ENCODE measurements around the gene SORCS2.

The SORCS2 gene

DNA sequence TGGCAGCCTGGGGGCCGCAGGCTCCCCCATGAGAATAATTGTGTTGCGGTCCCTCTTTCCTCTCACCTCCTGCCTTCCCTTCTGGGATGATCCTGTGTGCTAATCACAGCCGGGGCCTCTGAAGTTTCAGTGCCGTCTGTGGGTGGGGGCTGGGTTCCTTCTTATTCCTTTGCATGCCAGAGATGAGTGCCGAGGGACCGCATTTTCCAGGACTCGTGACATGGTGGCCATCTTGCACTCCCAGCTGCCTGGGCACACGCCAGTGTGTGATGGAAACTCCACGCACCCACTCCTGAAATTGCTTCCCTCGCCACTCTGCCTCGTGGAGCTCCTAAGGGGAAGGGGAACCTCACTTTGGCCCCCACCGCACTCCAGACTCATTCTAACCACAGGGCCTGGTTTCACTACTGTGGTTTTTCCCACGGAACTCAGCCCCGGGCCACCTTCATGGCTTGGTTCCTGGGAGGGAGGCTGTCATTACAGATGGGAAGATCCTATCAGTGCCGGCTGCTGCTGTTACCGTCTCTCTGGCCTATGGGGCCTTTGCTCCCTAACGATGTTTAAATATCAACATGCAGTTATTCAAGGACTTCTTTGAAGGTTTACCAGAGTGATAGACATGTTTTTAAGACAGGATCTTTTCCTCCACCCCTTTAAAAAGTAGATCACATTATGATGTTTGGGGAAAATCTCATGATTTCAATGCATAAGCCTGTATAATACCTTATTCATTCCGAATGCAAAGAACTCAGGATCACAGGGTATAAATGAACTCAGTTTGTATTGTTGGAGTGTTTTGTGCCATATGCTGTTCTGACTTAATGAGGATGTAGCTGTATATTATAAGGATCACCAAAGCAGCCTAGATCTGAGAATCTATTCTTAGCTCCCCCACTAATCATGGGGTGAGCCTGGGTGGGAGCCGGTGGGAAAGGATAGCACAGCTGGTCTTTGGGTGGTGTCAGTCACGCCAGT lies 89.6 kb downstream of the SORCS2 start:
- Histone ChIP-seq H3K18ac (ENCODE audit: low read length) (no peak overlapping the region), H3K79me2 (ENCODE audit: control insufficient read depth, insufficient read depth, low read length, poor library complexity) (no peaks in the 10 kb centered on the region), H3K23ac (ENCODE audit: low read length) (no peak overlapping the region), H4K8ac (ENCODE audit: low read depth, low read length) (no peak overlapping the region), H3K9me3 (ENCODE audit: insufficient read depth, low read depth, low read length) (peaks cover 4% of the 10 kb centered on the region), H4K91ac (ENCODE audit: low read depth, low read length) (no peak overlapping the region), H3K9ac (ENCODE audit: low read length) (no peak overlapping the region), H3K4ac (ENCODE audit: low read depth, low read length) (no peak overlapping the region), H2BK120ac (ENCODE audit: insufficient read depth, low read length, poor library complexity) (no peak overlapping the region), H3K36me3 (ENCODE audit: control insufficient read depth in 1 of 2, insufficient read depth in 2 of 2, low read length in 2 of 2) (no peaks in the 10 kb centered on the region), H3K79me1 (ENCODE audit: low read length) (peaks cover 2% of the 10 kb centered on the region), H4K12ac (ENCODE audit: low read depth, low read length) (no peak overlapping the region), H2AK5ac (ENCODE audit: low read length) (no peak overlapping the region), H2BK12ac (ENCODE audit: low read length) (no peak overlapping the region), H3K27ac (ENCODE audit: low read depth, low read length) (no peak overlapping the region), H3K4me3 (ENCODE audit: low read depth, low read length) (no peak overlapping the region), H3K4me2 (ENCODE audit: low read length) (no peak overlapping the region), H2AFZ (ENCODE audit: insufficient read depth, low read length, poor library complexity) (no peak overlapping the region), H3K4me1 (ENCODE audit: control insufficient read depth in 1 of 2, insufficient read depth in 2 of 2, low read length in 2 of 2) (peaks cover 7 to 9% of the 10 kb centered on the region in 2 experiments), H3K14ac (ENCODE audit: low read length) (no peak overlapping the region), H2BK5ac (ENCODE audit: low read depth, low read length, poor library complexity) (no peak overlapping the region), H3K27me3 (ENCODE audit: insufficient read depth, low read length) (no peaks in the 10 kb centered on the region)
- no peak for DNase-seq
- WGBS (ENCODE audit: extremely low coverage, insufficient coverage, insufficient read length): no CpG with 5 or more reads among the region's 20 CpGs

DNA sequence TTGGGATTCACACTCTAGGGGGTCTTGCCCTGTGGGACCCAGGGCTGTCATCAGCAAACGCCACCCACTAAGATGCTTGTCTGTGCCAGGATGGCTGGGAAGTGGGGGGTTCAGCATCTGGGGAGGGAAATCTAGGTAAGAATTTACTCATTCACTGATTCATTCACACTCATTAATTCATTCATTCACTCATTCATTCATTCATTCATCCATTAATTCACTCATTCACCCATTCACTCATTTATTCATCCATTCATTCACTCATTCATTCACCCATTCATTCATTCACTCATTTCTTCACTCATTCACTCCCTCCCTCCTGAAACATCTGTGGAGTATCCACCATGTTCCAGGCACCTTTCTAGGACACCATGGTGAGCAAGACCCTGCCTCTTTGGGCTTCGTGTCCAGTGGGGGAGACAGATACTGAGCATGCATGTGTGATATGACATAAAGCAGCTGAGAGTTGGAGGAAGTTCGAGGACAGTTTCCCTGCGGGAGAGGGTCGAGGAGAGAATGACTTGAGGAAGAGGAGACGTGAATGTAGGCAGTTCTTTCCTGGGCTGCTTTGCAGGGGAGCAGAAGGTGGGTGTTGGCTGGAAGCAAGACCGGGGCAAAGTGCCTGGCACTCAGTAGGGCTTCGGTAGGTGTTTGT lies 90.6 kb downstream of the SORCS2 start:
- H3K4me2 ChIP-seq (ENCODE audit: low read length): no peak overlapping the region
- no peak overlapping the region for H4K12ac ChIP-seq (ENCODE audit: low read depth, low read length)
- H2AK5ac ChIP-seq (ENCODE audit: low read length): no peak overlapping the region
- no peak overlapping the region for H3K4me3 ChIP-seq (ENCODE audit: low read depth, low read length)
- H3K27me3 ChIP-seq (ENCODE audit: insufficient read depth, low read length): no peaks in the 10 kb centered on the region
- peaks cover 2% of the 10 kb centered on the region for H3K79me1 ChIP-seq (ENCODE audit: low read length)
- no peaks in the 10 kb centered on the region for H3K36me3 ChIP-seq (ENCODE audit: control insufficient read depth in 1 of 2, insufficient read depth in 2 of 2, low read length in 2 of 2)
- H3K79me2 ChIP-seq (ENCODE audit: control insufficient read depth, insufficient read depth, low read length, poor library complexity): no peaks in the 10 kb centered on the region
- no peak overlapping the region for H4K8ac ChIP-seq (ENCODE audit: low read depth, low read length)
- H3K4me1 ChIP-seq (ENCODE audit: control insufficient read depth in 1 of 2, insufficient read depth in 2 of 2, low read length in 2 of 2): peaks cover 7 to 9% of the 10 kb centered on the region in 2 experiments
- no peak overlapping the region for H4K91ac ChIP-seq (ENCODE audit: low read depth, low read length)
- H2BK12ac ChIP-seq (ENCODE audit: low read length): no peak overlapping the region
- no peak overlapping the region for H2BK5ac ChIP-seq (ENCODE audit: low read depth, low read length, poor library complexity)
- H3K4ac ChIP-seq (ENCODE audit: low read depth, low read length): no peak overlapping the region
- H3K27ac ChIP-seq (ENCODE audit: low read depth, low read length): no peak overlapping the region
- peaks cover 4% of the 10 kb centered on the region for H3K9me3 ChIP-seq (ENCODE audit: insufficient read depth, low read depth, low read length)
- H3K9ac ChIP-seq (ENCODE audit: low read length): no peak overlapping the region
- no peak overlapping the region for H3K18ac ChIP-seq (ENCODE audit: low read length)
- WGBS (ENCODE audit: extremely low coverage, insufficient coverage, insufficient read length): no CpG with 5 or more reads among the region's 8 CpGs
- no peak overlapping the region for H3K23ac ChIP-seq (ENCODE audit: low read length)
- H2AFZ ChIP-seq (ENCODE audit: insufficient read depth, low read length, poor library complexity): no peak overlapping the region
- no peak overlapping the region for H2BK120ac ChIP-seq (ENCODE audit: insufficient read depth, low read length, poor library complexity)
- DNase-seq: no peak
- no peak overlapping the region for H3K14ac ChIP-seq (ENCODE audit: low read length)

GRCh38 chr4:7285244-7286094 lies 93.1 kb downstream of the SORCS2 start:
- no peaks in the 10 kb centered on the region for H3K27me3 ChIP-seq (ENCODE audit: insufficient read depth, low read length)
- no peak overlapping the region for H3K9ac ChIP-seq (ENCODE audit: low read length)
- H3K18ac ChIP-seq (ENCODE audit: low read length): no peak overlapping the region
- peaks cover 4% of the 10 kb centered on the region for H3K9me3 ChIP-seq (ENCODE audit: insufficient read depth, low read depth, low read length)
- H3K79me1 ChIP-seq (ENCODE audit: low read length): peaks cover 2% of the 10 kb centered on the region
- H3K4ac ChIP-seq (ENCODE audit: low read depth, low read length): no peak overlapping the region
- no peak overlapping the region for H2AFZ ChIP-seq (ENCODE audit: insufficient read depth, low read length, poor library complexity)
- H3K4me1 ChIP-seq (ENCODE audit: control insufficient read depth in 1 of 2, insufficient read depth in 2 of 2, low read length in 2 of 2): peaks cover 7 to 9% of the 10 kb centered on the region in 2 experiments
- H2BK5ac ChIP-seq (ENCODE audit: low read depth, low read length, poor library complexity): no peak overlapping the region
- no CpG with 5 or more reads among the region's 34 CpGs for WGBS (ENCODE audit: extremely low coverage, insufficient coverage, insufficient read length)
- H4K91ac ChIP-seq (ENCODE audit: low read depth, low read length): no peak overlapping the region
- H4K8ac ChIP-seq (ENCODE audit: low read depth, low read length): no peak overlapping the region
- no peaks in the 10 kb centered on the region for H3K79me2 ChIP-seq (ENCODE audit: control insufficient read depth, insufficient read depth, low read length, poor library complexity)
- no peak overlapping the region for H4K12ac ChIP-seq (ENCODE audit: low read depth, low read length)
- no peak overlapping the region for H2BK12ac ChIP-seq (ENCODE audit: low read length)
- H3K14ac ChIP-seq (ENCODE audit: low read length): no peak overlapping the region
- no peak for DNase-seq
- H2BK120ac ChIP-seq (ENCODE audit: insufficient read depth, low read length, poor library complexity): no peak overlapping the region
- no peak overlapping the region for H3K23ac ChIP-seq (ENCODE audit: low read length)
- H3K36me3 ChIP-seq (ENCODE audit: control insufficient read depth in 1 of 2, insufficient read depth in 2 of 2, low read length in 2 of 2): no peaks in the 10 kb centered on the region
- no peak overlapping the region for H3K4me2 ChIP-seq (ENCODE audit: low read length)
- no peak overlapping the region for H2AK5ac ChIP-seq (ENCODE audit: low read length)
- H3K4me3 ChIP-seq (ENCODE audit: low read depth, low read length): no peak overlapping the region
- no peak overlapping the region for H3K27ac ChIP-seq (ENCODE audit: low read depth, low read length)

DNA sequence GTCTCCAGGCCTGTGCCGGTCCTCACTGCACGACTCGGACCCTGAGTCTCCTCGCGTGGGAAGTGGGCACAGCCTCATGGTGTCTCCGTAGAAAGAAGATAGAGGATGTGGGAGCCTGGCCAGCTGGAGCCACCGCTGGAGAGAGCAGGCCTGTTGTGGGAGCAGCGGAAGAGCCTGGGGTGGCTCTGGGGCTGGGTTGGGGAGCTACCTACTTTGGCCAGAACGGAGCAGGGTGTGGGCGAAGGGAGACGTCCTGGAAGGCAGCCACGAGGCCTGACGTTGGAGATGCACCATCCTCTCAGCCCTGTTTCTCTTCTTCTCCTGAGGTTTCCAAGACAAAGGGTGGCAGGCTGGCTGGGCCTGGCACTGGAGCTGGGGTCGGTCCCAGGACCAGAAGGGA lies 93.8 kb downstream of the SORCS2 start:
- DNase-seq: no peak
- no peaks in the 10 kb centered on the region for H3K79me2 ChIP-seq (ENCODE audit: control insufficient read depth, insufficient read depth, low read length, poor library complexity)
- no peak overlapping the region for H2BK5ac ChIP-seq (ENCODE audit: low read depth, low read length, poor library complexity)
- peaks cover 2% of the 10 kb centered on the region for H3K79me1 ChIP-seq (ENCODE audit: low read length)
- no peak overlapping the region for H2BK12ac ChIP-seq (ENCODE audit: low read length)
- no peak overlapping the region for H3K14ac ChIP-seq (ENCODE audit: low read length)
- no peak overlapping the region for H2AK5ac ChIP-seq (ENCODE audit: low read length)
- H3K4me3 ChIP-seq (ENCODE audit: low read depth, low read length): no peak overlapping the region
- H4K8ac ChIP-seq (ENCODE audit: low read depth, low read length): no peak overlapping the region
- no peak overlapping the region for H2BK120ac ChIP-seq (ENCODE audit: insufficient read depth, low read length, poor library complexity)
- H4K91ac ChIP-seq (ENCODE audit: low read depth, low read length): no peak overlapping the region
- H2AFZ ChIP-seq (ENCODE audit: insufficient read depth, low read length, poor library complexity): no peak overlapping the region
- no peak overlapping the region for H3K23ac ChIP-seq (ENCODE audit: low read length)
- H3K36me3 ChIP-seq (ENCODE audit: control insufficient read depth in 1 of 2, insufficient read depth in 2 of 2, low read length in 2 of 2): no peaks in the 10 kb centered on the region
- no peak overlapping the region for H3K9ac ChIP-seq (ENCODE audit: low read length)
- H3K4me2 ChIP-seq (ENCODE audit: low read length): no peak overlapping the region
- no peak overlapping the region for H3K18ac ChIP-seq (ENCODE audit: low read length)
- H3K4me1 ChIP-seq (ENCODE audit: control insufficient read depth in 1 of 2, insufficient read depth in 2 of 2, low read length in 2 of 2): peaks cover 7% of the 10 kb centered on the region in 2 experiments
- H3K9me3 ChIP-seq (ENCODE audit: insufficient read depth, low read depth, low read length): peaks cover 4% of the 10 kb centered on the region
- no peak overlapping the region for H3K4ac ChIP-seq (ENCODE audit: low read depth, low read length)
- H3K27me3 ChIP-seq (ENCODE audit: insufficient read depth, low read length): no peaks in the 10 kb centered on the region
- no peak overlapping the region for H3K27ac ChIP-seq (ENCODE audit: low read depth, low read length)
- H4K12ac ChIP-seq (ENCODE audit: low read depth, low read length): no peak overlapping the region
- no CpG with 5 or more reads among the region's 14 CpGs for WGBS (ENCODE audit: extremely low coverage, insufficient coverage, insufficient read length)

Data from trophoblast cell (in vitro differentiated cells and primary cell).